Testis (tissue), 3 donors: Measurements from ENCODE around the gene AUTS2. TPM values are rescaled to one million over a fixed set of nuclear protein-coding genes. Genes with fewer than 3 reads are reported as not detected.

Source experiments
- DNase-seq: peaks from one replicate; pipeline ENCODE4 v3.0.0-alpha.2; 2019
- H3K27ac ChIP-seq, 2 donors: fragments of 200-600 bp; sonication (generic); one replicate each; pipeline ENCODE4 v1.5.1; 2019
- H3K27me3 ChIP-seq: fragments of 200-600 bp; sonication (generic); one replicate; pipeline ENCODE4 v1.5.1; 2019
- H3K36me3 ChIP-seq: fragments of 200-600 bp; sonication (generic); one replicate; pipeline ENCODE4 v1.5.1; 2017; ENCODE audit warnings: low read depth; ENCODE audit errors: missing control alignments
- H3K4me1 ChIP-seq: fragments of 200-600 bp; sonication (generic); one replicate; pipeline ENCODE4 v1.5.1; 2019
- H3K4me3 ChIP-seq, 2 donors: fragments of 200-600 bp; sonication (generic); one replicate each; pipeline ENCODE4 v1.5.1; 2017 to 2019
- H3K9me3 ChIP-seq: fragments of 200-600 bp; sonication (generic); one replicate; pipeline ENCODE4 v1.5.1; 2017
- CTCF ChIP-seq, 3 experiments: fragments of 450-650 bp in 2 of 3; fragments of 200-600 bp in 1 of 3; sonication (generic) in 1 of 3; IDR thresholded peaks; one replicate each; pipeline ENCODE4 v1.5.1; 2016 to 2019; ENCODE audit warnings: antibody characterized with exemption in 3 of 3, mild to moderate bottlenecking in 2 of 3, moderate library complexity in 1 of 3
- POLR2A ChIP-seq: fragments of 450-650 bp; IDR thresholded peaks from one replicate; pipeline ENCODE4 v1.6.1; 2017; ENCODE audit warnings: antibody characterized with exemption, mild to moderate bottlenecking, moderate library complexity
- WGBS, 2 donors: methylation state at CpG; one replicate each; pipeline ENCODE4 v1.1.5; 2018; 5-methylcytosine and 5-hydroxymethylcytosine counted together
- intact Hi-C: fragments of 100-400 bp; cut with DNase I; formaldehyde crosslinking; loops from one replicate; pipeline ENCODE4 v1.15.1; 2023; ENCODE audit warnings: low total_unique reads
- polyA plus RNA-seq: library from polyadenylated mRNA; stranded (reverse); fragments of 350-450 nt; fragmentation: Illumina TruSeq; extraction: RNeasy Lipid Tissue Mini Kit (QIAGEN cat#74804); gene quantifications from one replicate; pipeline ENCODE4 v1.2.3, GENCODE V29; 2014; ENCODE audit warnings: low read depth, low replicate concordance; ENCODE audit not compliant: insufficient read depth
- total RNA-seq, 2 donors: library from RNA; depleted of rRNA; stranded (reverse); fragments of >200 nt; gene quantifications; one replicate each; pipeline ENCODE4 v1.2.3, GENCODE V29; 2016

The AUTS2 gene
- total and polyA plus RNA-seq, 3 donors from 2014 or later: 21.3 to 75.5 (median 56.1) TPM

GRCh38 chr7:70711452-70711851 lies 1113.2 kb downstream of the AUTS2 start:
- intact Hi-C loops: no loop called here
- TF ChIP-seq POLR2A (no peak), CTCF (IDR thresholded peaks at IDR 0.05) (no peak)
- WGBS, 2 donors: 94 to 97% methylated on average over 11 of the region's 11 CpGs
- no peaks in the 10 kb centered on the region for H3K9me3 ChIP-seq
- DNase-seq: no peak
- no peak overlapping the region for H3K4me3 ChIP-seq
- H3K4me1 ChIP-seq: no peaks in the 10 kb centered on the region
- no peaks in the 10 kb centered on the region for H3K36me3 ChIP-seq
- H3K27me3 ChIP-seq: no peaks in the 10 kb centered on the region
- no peak overlapping the region for H3K27ac ChIP-seq

- Histone ChIP-seq H3K4me3 (no peak overlapping the region), H3K27ac (no peak overlapping the region), H3K4me1 (no peaks in the 10 kb centered on the region), H3K9me3 (no peaks in the 10 kb centered on the region), H3K36me3 (no peaks in the 10 kb centered on the region), H3K27me3 (no peaks in the 10 kb centered on the region)
- WGBS, 2 donors: 85 to 86% methylated on average over 5 of the region's 5 CpGs
- TF ChIP-seq POLR2A: no peak
- TF ChIP-seq CTCF (IDR thresholded peaks at IDR 0.05): no peak
- DNase-seq: no peak
- intact Hi-C loops: no loop called here
Observed at GRCh38 chr7:70712942-70713341, 1114.7 kb downstream of the AUTS2 start.

GRCh38 chr7:70714506-70715038 lies 1116.3 kb downstream of the AUTS2 start:
- DNase-seq: no peak
- H3K27ac ChIP-seq: no peak overlapping the region
- no peaks in the 10 kb centered on the region for H3K4me1 ChIP-seq
- intact Hi-C loops: no loop called here
- WGBS, 2 donors: 95% methylated on average over 6 of the region's 6 CpGs
- no peak overlapping the region for H3K4me3 ChIP-seq
- H3K27me3 ChIP-seq: no peaks in the 10 kb centered on the region
- H3K9me3 ChIP-seq: no peaks in the 10 kb centered on the region
- TF ChIP-seq CTCF (IDR thresholded peaks at IDR 0.05) (no peak), POLR2A (no peak)
- no peaks in the 10 kb centered on the region for H3K36me3 ChIP-seq

GRCh38 chr7:70717553-70718329 lies 1119.5 kb downstream of the AUTS2 start:
- intact Hi-C loops: no loop called here
- Histone ChIP-seq H3K4me1 (no peaks in the 10 kb centered on the region), H3K4me3 (no peak overlapping the region), H3K9me3 (no peaks in the 10 kb centered on the region), H3K36me3 (no peaks in the 10 kb centered on the region), H3K27me3 (no peaks in the 10 kb centered on the region), H3K27ac (no peak overlapping the region)
- 88 to 94% methylated on average over 9 of the region's 9 CpGs for WGBS, 2 donors
- TF ChIP-seq CTCF (IDR thresholded peaks at IDR 0.05): no peak
- no peak for TF ChIP-seq POLR2A
- DNase-seq: no peak

GRCh38 chr7:70719125-70719524 lies 1120.8 kb downstream of the AUTS2 start:
- no peak for TF ChIP-seq POLR2A
- no peak for TF ChIP-seq CTCF (IDR thresholded peaks at IDR 0.05)
- intact Hi-C loops: no loop called here
- Histone ChIP-seq H3K27me3 (no peaks in the 10 kb centered on the region), H3K4me1 (no peaks in the 10 kb centered on the region), H3K36me3 (no peaks in the 10 kb centered on the region), H3K27ac (no peak overlapping the region), H3K9me3 (no peaks in the 10 kb centered on the region), H3K4me3 (no peak overlapping the region)
- 86 to 89% methylated on average over 7 of the region's 7 CpGs for WGBS, 2 donors
- no peak for DNase-seq
